Stimulated activated CD4-positive, alpha-beta T cell treated with anti-CD3 and anti-CD28 coated beads, Interleukin-1b, Interleukin-23, amount 100 ng/mL, for 24 hours (primary cell): ENCODE data around the gene FAM169A.
"Not testable (repeated sequence)": the region's sequence is repeated elsewhere in the genome, so short reads cannot be mapped to it uniquely, and the experiment has no call there.

ENCODE experiments used
- DNase-seq, 4 experiments: peaks; one replicate each; pipeline ENCODE4 v3.0.0-alpha.2; 2020; ENCODE audit warnings: low read depth in 4 of 4, low spot score in 1 of 4

Gene FAM169A

GRCh38 chr5:74801941-74802340 lies 64.2 kb downstream of the FAM169A start:
- no peak for DNase-seq

GRCh38 chr5:74801197-74801596 lies 65.0 kb downstream of the FAM169A start:
- no peak for DNase-seq

- DNase-seq: no peak
Observed at GRCh38 chr5:74798977-74799911, 66.9 kb downstream of the FAM169A start.

- not testable (repeated sequence) for DNase-seq
Observed at GRCh38 chr5:74791669-74792068, 74.5 kb downstream of the FAM169A start.

- no peak for DNase-seq
Observed at GRCh38 chr5:74787424-74787823, 78.8 kb downstream of the FAM169A start.

GRCh38 chr5:74786851-74787250 lies 79.3 kb downstream of the FAM169A start:
- no peak for DNase-seq

- no peak for DNase-seq
Observed at GRCh38 chr5:74778609-74779008, 87.6 kb downstream of the FAM169A start.

GRCh38 chr5:74772359-74772758 lies 93.8 kb downstream of the FAM169A start:
- DNase-seq: no peak

GRCh38 chr5:74767579-74767913 lies 98.6 kb downstream of the FAM169A start:
- DNase-seq: peak in 1 of 4 experiments; percentile 1

GRCh38 chr5:74766849-74767578 lies 99.2 kb downstream of the FAM169A start, which contains the start of the genes GFM2 and NSA2:
Gene GFM2 (minus strand): TSS chr5:74767117. CDS start chr5:74763742, 3,375 bp downstream.
Gene NSA2 (plus strand): TSS chr5:74767249. CDS start chr5:74767361, 112 bp downstream.
- peak; percentile 77 to 86 (median 82) for DNase-seq

- no peak for DNase-seq
Observed at GRCh38 chr5:74766418-74766848, 99.8 kb downstream of the FAM169A start.

GRCh38 chr5:74765929-74766328 lies 100.3 kb downstream of the FAM169A start:
- no peak for DNase-seq

GRCh38 chr5:74765201-74765600 lies 101.0 kb downstream of the FAM169A start:
- DNase-seq: no peak

- DNase-seq: no peak
Observed at GRCh38 chr5:74763504-74763903, 102.7 kb downstream of the FAM169A start.

- DNase-seq: no peak
Observed at GRCh38 chr5:74762599-74762998, 103.6 kb downstream of the FAM169A start.

GRCh38 chr5:74761241-74761640 lies 104.9 kb downstream of the FAM169A start:
- no peak for DNase-seq

GRCh38 chr5:74748742-74749141 lies 117.4 kb downstream of the FAM169A start:
- not testable (repeated sequence) for DNase-seq

- no peak for DNase-seq
Observed at GRCh38 chr5:74738406-74738805, 127.8 kb downstream of the FAM169A start.

GRCh38 chr5:74736759-74737158 lies 129.4 kb downstream of the FAM169A start:
- no peak for DNase-seq
